GM10847 (cell line): ENCODE data around the gene SYK.

Source experiments
- POLR2A ChIP-seq: IDR thresholded peaks from 2 replicates; pipeline ENCODE4 v1.6.1; 2011; ENCODE audit not compliant: insufficient read length; ENCODE audit errors: extremely low read depth

SYK gene

DNA sequence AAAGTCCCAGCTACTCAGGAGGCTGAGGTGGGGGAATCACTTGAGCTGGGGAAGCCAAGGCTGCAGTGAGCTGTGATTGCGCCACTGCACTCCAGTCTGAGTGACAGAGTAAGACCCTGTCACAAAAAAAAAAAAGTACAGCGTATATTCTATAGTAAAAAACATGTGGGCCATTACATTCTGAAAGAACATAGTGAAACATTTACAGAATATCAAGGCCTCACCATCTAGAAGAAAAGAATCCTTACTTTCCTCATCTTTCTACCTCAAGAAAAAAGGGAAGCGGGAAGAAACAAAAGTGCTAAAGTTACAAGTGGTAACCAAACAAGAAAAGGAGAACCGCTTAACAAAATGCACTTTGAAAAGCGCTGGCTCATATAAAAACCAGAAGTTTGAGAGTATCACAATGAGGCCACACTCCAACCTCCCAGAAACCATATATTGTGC lies 5.7 kb upstream of the SYK start:
- TF ChIP-seq POLR2A: no peak

GRCh38 chr9:90799271-90799852 lies 2.3 kb upstream of the SYK start:
- TF ChIP-seq POLR2A: no peak

DNA sequence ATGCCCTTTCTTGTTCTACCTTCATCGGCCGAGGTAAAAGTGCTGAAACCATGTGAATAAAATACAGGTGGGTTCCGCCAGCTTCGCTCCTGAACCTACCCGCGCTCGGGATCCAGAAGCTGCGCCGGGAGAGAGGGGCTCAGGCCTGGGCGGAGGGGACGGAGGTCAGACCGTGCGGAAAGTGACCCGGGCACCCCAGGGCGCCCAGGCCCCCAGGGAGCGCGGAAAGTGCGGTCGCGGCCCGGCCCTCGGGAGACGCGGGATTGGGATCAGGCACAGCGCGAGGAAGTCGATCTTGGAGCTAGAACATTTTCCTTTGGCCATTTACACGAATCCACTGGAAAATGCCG lies 329 bp downstream of the SYK start:
- no peak for TF ChIP-seq POLR2A

- no peak for TF ChIP-seq POLR2A
Measured at GRCh38 chr9:90802386-90802985, 867 bp downstream of the SYK start.

- TF ChIP-seq POLR2A: no peak
Measured at GRCh38 chr9:90803860-90804593, 2.4 kb downstream of the SYK start.

DNA sequence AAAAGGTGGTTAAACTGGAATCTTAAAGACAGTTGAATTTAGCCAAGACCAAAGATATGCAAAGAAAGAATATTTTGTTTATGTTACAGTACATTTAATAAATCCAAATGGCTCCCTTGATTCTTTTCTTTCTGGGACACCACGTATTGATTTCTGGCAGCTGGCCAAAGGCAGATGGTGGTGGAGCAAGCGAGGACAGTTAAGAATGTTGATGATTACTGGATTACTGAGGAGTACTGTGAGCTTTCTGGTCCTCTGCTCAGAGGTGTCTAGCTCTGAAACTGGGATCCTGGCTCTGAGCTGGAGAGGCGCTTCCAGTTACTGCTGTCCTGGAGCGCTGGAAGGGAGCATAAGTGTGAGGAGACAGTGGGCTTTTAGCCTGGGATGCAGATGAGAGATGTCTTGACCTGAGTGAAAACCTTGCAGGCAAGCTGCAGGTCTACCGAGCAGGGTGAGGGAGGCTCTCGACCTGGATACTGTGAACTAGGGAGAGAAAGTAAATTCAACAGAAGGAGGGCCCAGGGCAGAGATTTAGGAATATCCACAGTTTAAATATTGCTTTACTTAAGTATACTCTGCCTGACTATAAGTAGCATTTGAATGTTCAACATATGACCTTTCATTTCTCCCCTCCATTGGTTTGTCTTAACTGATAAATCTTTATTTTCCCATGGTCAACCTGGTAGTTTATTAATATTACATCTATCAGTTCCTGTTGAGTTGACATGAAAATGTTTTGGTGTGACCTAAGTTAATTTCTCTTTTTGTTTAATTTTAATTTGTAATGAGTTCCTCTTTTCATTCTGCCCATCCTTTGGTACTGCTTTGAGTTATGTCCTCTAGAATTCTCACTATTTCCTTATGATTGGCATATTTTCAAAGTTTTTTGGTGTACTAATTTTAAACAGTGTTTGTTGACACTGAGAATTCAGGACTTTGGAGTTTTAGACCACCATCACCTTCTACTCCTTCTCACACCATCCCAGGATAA lies 3.7 kb downstream of the SYK start:
- TF ChIP-seq POLR2A: no peak

GRCh38 chr9:90807006-90807405 lies 5.4 kb downstream of the SYK start:
- no peak for TF ChIP-seq POLR2A

- TF ChIP-seq POLR2A: no peak
Measured at GRCh38 chr9:90808398-90808797, 6.8 kb downstream of the SYK start.

DNA sequence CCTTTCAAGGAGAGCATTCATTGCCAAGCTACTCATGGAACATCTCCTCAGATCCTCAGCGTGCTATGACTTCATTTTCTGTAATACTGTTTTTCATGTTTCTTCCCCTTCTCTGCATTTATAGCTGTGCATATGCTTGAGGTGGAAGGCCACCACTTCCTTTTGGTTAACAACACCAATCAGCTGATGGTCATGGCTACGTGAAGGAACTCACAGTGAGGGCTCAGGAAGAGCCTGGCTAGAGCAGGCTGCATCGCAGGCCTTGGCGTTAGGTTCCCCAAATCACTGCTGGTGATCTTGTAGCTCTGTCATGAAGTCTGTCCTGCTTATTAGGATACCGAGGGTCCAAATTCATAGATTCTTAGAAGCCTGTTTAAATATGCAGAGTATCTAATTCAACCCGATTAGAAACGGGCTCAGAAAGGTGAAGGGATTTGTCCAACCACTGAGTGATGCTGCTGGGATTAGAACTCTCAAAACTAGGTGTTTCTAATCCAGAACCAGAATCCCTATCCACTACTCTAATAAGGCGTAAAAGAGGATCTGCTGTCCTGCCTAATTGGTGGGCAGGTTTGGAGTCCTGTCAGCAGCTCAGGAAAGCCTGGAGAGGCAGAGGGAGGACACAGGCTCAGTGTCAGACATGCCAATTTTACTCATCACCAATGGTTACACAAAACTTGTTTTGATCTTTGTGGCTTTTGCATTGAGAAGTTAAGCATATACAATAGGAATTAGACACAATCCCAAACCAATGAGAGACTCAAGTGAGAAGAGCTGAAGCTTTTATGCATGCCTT lies 7.5 kb downstream of the SYK start:
- no peak for TF ChIP-seq POLR2A

- TF ChIP-seq POLR2A: no peak
Measured at GRCh38 chr9:90810691-90811090, 9.1 kb downstream of the SYK start.

- TF ChIP-seq POLR2A: no peak
Measured at GRCh38 chr9:90813046-90813445, 11.4 kb downstream of the SYK start.

DNA sequence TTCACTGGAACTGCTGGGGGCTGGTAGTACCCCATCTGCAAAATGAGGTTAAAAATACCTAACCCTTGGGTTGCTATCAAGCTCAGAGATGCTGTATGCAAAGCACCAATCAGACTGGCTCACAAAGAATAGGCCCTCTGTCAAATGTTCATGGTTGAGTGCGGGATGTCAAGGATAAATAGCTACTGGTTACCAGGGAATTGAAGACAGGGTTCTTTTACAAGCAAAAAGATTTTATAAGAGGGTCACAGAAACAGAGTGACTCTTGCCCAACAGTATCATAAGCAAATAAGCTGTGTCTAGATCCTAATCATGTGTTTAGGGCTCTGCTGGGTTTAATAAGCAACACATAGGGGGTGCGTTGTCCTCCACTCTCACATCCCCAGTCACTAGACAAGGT lies 11.9 kb downstream of the SYK start:
- TF ChIP-seq POLR2A: no peak

- no peak for TF ChIP-seq POLR2A
Measured at GRCh38 chr9:90814355-90814754, 12.7 kb downstream of the SYK start.

- TF ChIP-seq POLR2A: no peak
Measured at GRCh38 chr9:90815183-90815943, 13.7 kb downstream of the SYK start.
